ENCODE results near the gene COX4I2. TPM values are rescaled to one million over a fixed set of nuclear protein-coding genes. Genes with fewer than 3 reads are reported as not detected.

The COX4I2 gene
- total and polyA plus RNA-seq, 2 donors (not counting 3 experiments of a cell fraction or from before 2014, with no cell fraction given) = not detected

DNA sequence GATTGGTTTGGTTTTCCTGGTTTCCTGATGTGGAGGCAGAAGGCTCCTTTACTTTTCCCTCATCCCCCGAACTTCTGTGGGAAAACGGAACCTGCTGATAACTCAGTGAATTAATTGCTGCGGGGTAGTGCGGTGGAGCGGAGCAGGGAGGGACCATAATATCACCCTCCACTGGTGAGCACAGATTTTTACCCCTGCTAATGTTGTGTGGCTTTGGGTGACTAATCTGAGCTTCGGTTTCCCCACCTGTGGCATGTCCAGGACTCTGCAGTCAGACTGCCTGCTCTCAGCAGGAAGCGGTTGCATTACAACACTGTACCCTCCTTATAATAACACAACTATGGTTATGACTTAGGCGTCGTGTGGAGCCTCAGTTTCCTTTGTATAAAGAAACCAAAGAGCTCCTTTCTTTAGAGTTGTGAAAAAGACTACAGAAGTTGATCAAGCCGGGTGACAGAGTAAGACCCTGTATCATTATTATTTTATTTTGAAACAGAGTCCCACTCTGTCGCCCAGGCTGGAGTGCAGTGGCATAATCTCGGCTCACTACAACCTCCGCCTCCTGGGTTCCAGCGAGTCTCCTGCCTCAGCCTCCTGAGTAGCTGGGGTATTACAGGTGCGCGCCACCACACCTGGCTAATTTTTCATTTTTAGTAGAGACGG, 34.8 kb upstream of the COX4I2 start:
- H3K4me3 ChIP-seq (replicated peaks in 1 of 3; ENCODE audit: insufficient read depth in 1 of 3, low read depth in 1 of 3, low read length in 3 of 3) = no peak overlapping the region
- CTCF ChIA-PET = interaction anchor here (3.2 to 12.8 kb wide), 2 partner anchors 10 to 37 kb away, joined by 20 to 1817 read pairs; no protein-coding TSS in a partner anchor
- DNase-seq (ENCODE audit: low read depth, low spot score) = peak; percentile 44
- intact Hi-C loops (cut with micrococcal nuclease) = no loop called here
- peaks cover 26% of the 10 kb centered on the region for H3K79me2 ChIP-seq (ENCODE audit: control insufficient read depth, insufficient read depth, low read length)
- POLR2A ChIA-PET = no interaction called here
- peak; percentile 94 for FAIRE-seq
- peak overlapping the region; percentile 28 for H3K9ac ChIP-seq (replicated peaks; ENCODE audit: extremely low read depth, insufficient read depth, low read length)
- BruUV-seq (replicated peaks) = no TSS peak
- peaks cover 36% of the 10 kb centered on the region for H3K4me1 ChIP-seq (ENCODE audit: control insufficient read depth, extremely low read depth, insufficient read depth, low read length)
- no peaks in the 10 kb centered on the region for H4K20me1 ChIP-seq (replicated peaks; ENCODE audit: control insufficient read depth, extremely low read depth, insufficient read depth, low read length)
- no peaks in the 10 kb centered on the region for H3K27me3 ChIP-seq (ENCODE audit: control insufficient read depth in 2 of 2, insufficient read depth in 2 of 2, low read length in 2 of 2)
- no peaks in the 10 kb centered on the region for H3K9me3 ChIP-seq (replicated peaks; ENCODE audit: control insufficient read depth, insufficient read depth, low read length)
- H3K36me3 ChIP-seq (ENCODE audit: control insufficient read depth in 2 of 2, extremely low read depth in 1 of 2, insufficient read depth in 2 of 2, low read length in 2 of 2) = no peaks in the 10 kb centered on the region
- H3K9me1 ChIP-seq (replicated peaks; ENCODE audit: control insufficient read depth, extremely low read depth, insufficient read depth, low read length) = no peaks in the 10 kb centered on the region
- peak overlapping the region; percentile 50 for H2AFZ ChIP-seq (ENCODE audit: low read depth, low read length)
- dilution Hi-C loops (cut with MboI; ENCODE audit: extremely low pct_ligation_motif_present, low sequenced_read_pairs) = no loop called here
- peak overlapping the region; percentile 100 for H3K27ac ChIP-seq (ENCODE audit: insufficient read depth, low read depth, low read length)
- TF ChIP-seq JUN (IDR thresholded peaks at IDR 0.05; ENCODE audit: borderline replicate concordance, insufficient read depth, insufficient read length, low read depth) = no peak
- TF ChIP-seq, protein P1, sequence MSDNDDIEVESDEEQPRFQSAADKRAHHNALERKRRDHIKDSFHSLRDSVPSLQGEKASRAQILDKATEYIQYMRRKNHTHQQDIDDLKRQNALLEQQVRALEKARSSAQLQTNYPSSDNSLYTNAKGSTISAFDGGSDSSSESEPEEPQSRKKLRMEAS (IDR thresholded peaks at IDR 0.05; ENCODE audit: insufficient read depth, insufficient read length) = no peak
- no peak for TF ChIP-seq CTCF (IDR thresholded peaks at IDR 0.05; ENCODE audit: extremely low read depth in 1 of 2, insufficient read depth in 1 of 2, low read depth in 1 of 2, low read length in 2 of 2)
- no peak for TF ChIP-seq EZH2 (IDR thresholded peaks at IDR 0.05; ENCODE audit: borderline replicate concordance, low read depth, low read length, severe bottlenecking)
- TF ChIP-seq POLR2A (IDR thresholded peaks at IDR 0.05; ENCODE audit: low read depth, low read length) = no peak
- no peak for TF ChIP-seq POLR2AphosphoS5 (IDR thresholded peaks at IDR 0.05; ENCODE audit: insufficient read depth, low read depth, low read length)
- TF ChIP-seq MYC (IDR thresholded peaks at IDR 0.05; ENCODE audit: low read depth, low read length) = no peak
- TF ChIP-seq GATA2 (IDR thresholded peaks at IDR 0.05; ENCODE audit: insufficient read depth, insufficient read length, low read depth, low read length) = no peak
- no peak for TF ChIP-seq FOS (IDR thresholded peaks at IDR 0.05; ENCODE audit: borderline replicate concordance, insufficient read depth, low read length)
- peak overlapping the region; percentile 7 for H3K4me2 ChIP-seq (ENCODE audit: insufficient read depth, low read length)
